H1 (cell line): Measurements from ENCODE around the gene SPOCK1.

Experiments used
- CHD7 ChIP-seq: fragments of 300-600 bp; sonication (generic); IDR thresholded peaks from 2 replicates; pipeline ENCODE4 v1.7.1; 2012; ENCODE audit warnings: low read length, moderate library complexity, mild to moderate bottlenecking, inconsistent platforms; ENCODE audit not compliant: insufficient replicate concordance
- CTCF ChIP-seq, 3 experiments: IDR thresholded peaks; 1 replicate in 2 of 3; 2 replicates in 1 of 3; pipeline versions ENCODE4 v1.5.1 to v1.6.1; 2011; ENCODE audit warnings: low read length in 3 of 3, mild to moderate bottlenecking in 3 of 3, inconsistent platforms in 2 of 3, low read depth in 1 of 3, moderate library complexity in 1 of 3; ENCODE audit not compliant: insufficient read depth in 1 of 3; ENCODE audit errors: control extremely low read depth in 1 of 3
- EP300 ChIP-seq, 2 experiments: IDR thresholded peaks; 1 replicate in 1 of 2; 2 replicates in 1 of 2; pipeline ENCODE4 v1.6.1; 2011 to 2012; ENCODE audit warnings: low read depth in 2 of 2, low read length in 2 of 2, mild to moderate bottlenecking in 2 of 2, borderline replicate concordance in 1 of 2, inconsistent platforms in 1 of 2, moderate library complexity in 1 of 2
- EZH2 ChIP-seq: fragments of 200-600 bp; sonication (generic); IDR thresholded peaks from 2 replicates; pipeline ENCODE4 v1.7.1; 2012; ENCODE audit warnings: low read depth, mild to moderate bottlenecking, moderate library complexity, low read length, inconsistent platforms; ENCODE audit not compliant: severe bottlenecking
- GTF2F1 ChIP-seq: IDR thresholded peaks from 2 replicates; pipeline ENCODE4 v1.6.1; 2012; ENCODE audit warnings: low read depth, low read length, improper control_type of control experiment, borderline replicate concordance
- HDAC2 ChIP-seq, 2 experiments: fragments of 300-600 bp in 1 of 2; sonication (generic) in 1 of 2; IDR thresholded peaks; 2 replicates each; pipeline ENCODE4 v1.6.1; 2011 to 2012; ENCODE audit warnings: low read depth in 2 of 2, low read length in 2 of 2, mild to moderate bottlenecking in 2 of 2, moderate library complexity in 2 of 2, borderline replicate concordance in 1 of 2, inconsistent platforms in 1 of 2
- JUND ChIP-seq: IDR thresholded peaks from 2 replicates; pipeline ENCODE4 v1.6.1; 2011; ENCODE audit warnings: mild to moderate bottlenecking, improper control_type of control experiment, low read length
- KDM1A ChIP-seq: fragments of 200-600, 300-600 bp; sonication (generic); IDR thresholded peaks from 2 replicates; pipeline ENCODE4 v1.7.1; 2016; ENCODE audit warnings: mild to moderate bottlenecking, low read length, borderline replicate concordance
- POLR2AphosphoS5 ChIP-seq: IDR thresholded peaks from 2 replicates; pipeline ENCODE4 v1.6.1; 2011; ENCODE audit warnings: low read depth, low read length
- RAD21 ChIP-seq, 2 experiments: IDR thresholded peaks in 1 of 2; conservative IDR thresholded peaks in 1 of 2; 2 replicates each; pipeline ENCODE4 v1.6.1; 2011; ENCODE audit warnings: low read depth in 2 of 2, low read length in 2 of 2, improper control_type of control experiment in 1 of 2, inconsistent platforms in 1 of 2, mild to moderate bottlenecking in 1 of 2, moderate library complexity in 1 of 2
- TAF1 ChIP-seq: IDR thresholded peaks from 2 replicates; pipeline ENCODE4 v1.6.1; 2011; ENCODE audit warnings: mild to moderate bottlenecking, low read depth, low read length
- YY1 ChIP-seq: IDR thresholded peaks from 2 replicates; pipeline ENCODE4 v1.6.1; 2011; ENCODE audit warnings: low read depth, mild to moderate bottlenecking, low read length

- TF ChIP-seq JUND (no peak), CHD7 (no peak), RAD21 (IDR thresholded peaks at IDR 0.05 in 1 of 2, conservative IDR thresholded peaks at IDR 0.05 in 1 of 2; ENCODE audit: low read depth in 2 of 2, low read length in 2 of 2) (peak in 1 of 2 experiments; percentile 24; a peak in 1 of 4 replicates), POLR2AphosphoS5 (no peak), CTCF (IDR thresholded peaks at IDR 0.05; ENCODE audit: control extremely low read depth in 1 of 3, insufficient read depth in 1 of 3, low read depth in 1 of 3, low read length in 3 of 3) (peak in 1 of 3 experiments; percentile 29; a peak in 1 of 4 replicates), EZH2 (no peak), HDAC2 (IDR thresholded peaks at IDR 0.05; ENCODE audit: borderline replicate concordance in 1 of 2, low read depth in 2 of 2, low read length in 2 of 2) (no peak), YY1 (no peak), TAF1 (no peak), KDM1A (no peak), GTF2F1 (no peak), EP300 (IDR thresholded peaks at IDR 0.05; ENCODE audit: borderline replicate concordance in 1 of 2, low read depth in 2 of 2, low read length in 2 of 2) (no peak)
Measured at GRCh38 chr5:137086342-137086741, 412.8 kb downstream of the SPOCK1 start.
